ENCODE results near the gene PNPLA2. TPM values are rescaled to one million over a fixed set of nuclear protein-coding genes. Genes with fewer than 3 reads are reported as not detected.

Gene PNPLA2
- total and polyA plus RNA-seq, 2 of the 8 experiments (the other 6 are each of a cell fraction or from before 2014, with no cell fraction given), result 30.9 to 62.1 TPM

DNA sequence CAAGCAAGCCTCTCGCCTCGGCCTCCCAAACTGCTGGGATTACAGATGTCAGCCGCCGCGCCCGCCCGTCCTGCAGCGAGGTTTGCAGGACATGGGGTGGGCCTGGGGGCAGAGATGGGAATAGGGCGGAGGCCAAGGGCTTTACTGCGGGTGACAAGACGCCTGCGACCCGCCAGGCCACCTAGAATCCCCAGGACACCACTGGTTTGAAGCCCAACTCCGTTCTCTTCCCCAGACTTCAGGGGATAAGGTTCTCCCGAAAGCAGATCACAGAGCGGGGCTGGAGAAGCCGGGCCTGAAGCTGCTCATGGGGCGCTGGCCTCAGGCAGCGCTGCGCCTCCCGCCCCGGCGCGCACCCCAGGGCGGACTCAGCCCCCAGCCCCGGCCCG, 23.3 kb downstream of the PNPLA2 start:
- CTCF ChIA-PET (ENCODE audit: partially characterized antibody), result interaction anchor here (2.0 to 5.2 kb wide), 2 partner anchors 13 to 23 kb away, joined by 7 to 26 read pairs; partner anchors contain the start of genes CRACR2B and PNPLA2
- TF ChIP-seq EP300 (IDR thresholded peaks at IDR 0.05; ENCODE audit: borderline replicate concordance in 1 of 2, low read depth in 2 of 2, low read length in 2 of 2), result no peak
- no peak for TF ChIP-seq RNF2 (IDR thresholded peaks at IDR 0.05; ENCODE audit: borderline replicate concordance, low read depth, low read length, missing control alignments, poor library complexity, severe bottlenecking)
- no peak for TF ChIP-seq POLR2AphosphoS5 (IDR thresholded peaks at IDR 0.05; ENCODE audit: low read depth, low read length)
- TF ChIP-seq YY1 (IDR thresholded peaks at IDR 0.05; ENCODE audit: low read depth, low read length), result no peak
- TF ChIP-seq SIRT6 (IDR thresholded peaks at IDR 0.05; ENCODE audit: low read length), result no peak
- no peak for TF ChIP-seq TCF12 (IDR thresholded peaks at IDR 0.05; ENCODE audit: low read depth, low read length)
- TF ChIP-seq ASH2L (IDR thresholded peaks at IDR 0.05; ENCODE audit: low read length), result no peak
- TF ChIP-seq CHD2 (IDR thresholded peaks at IDR 0.05; ENCODE audit: low read length), result no peak
- no peak for TF ChIP-seq KDM5A (IDR thresholded peaks at IDR 0.05; ENCODE audit: low read length)
- TF ChIP-seq KDM1A (IDR thresholded peaks at IDR 0.05; ENCODE audit: borderline replicate concordance, low read length), result no peak
- TF ChIP-seq, protein P1, sequence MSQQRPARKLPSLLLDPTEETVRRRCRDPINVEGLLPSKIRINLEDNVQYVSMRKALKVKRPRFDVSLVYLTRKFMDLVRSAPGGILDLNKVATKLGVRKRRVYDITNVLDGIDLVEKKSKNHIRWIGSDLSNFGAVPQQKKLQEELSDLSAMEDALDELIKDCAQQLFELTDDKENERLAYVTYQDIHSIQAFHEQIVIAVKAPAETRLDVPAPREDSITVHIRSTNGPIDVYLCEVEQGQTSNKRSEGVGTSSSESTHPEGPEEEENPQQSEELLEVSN (IDR thresholded peaks at IDR 0.05), result no peak
- TF ChIP-seq CHD1 (IDR thresholded peaks at IDR 0.05; ENCODE audit: low read depth, low read length), result no peak
- no peak for TF ChIP-seq TBP (IDR thresholded peaks at IDR 0.05; ENCODE audit: low read depth, low read length)

More for the DNA sequence above, 23.3 kb downstream of the PNPLA2 start:
- Histone ChIP-seq H3K23me2 (ENCODE audit: low read depth, low read length) (peaks cover 21% of the 10 kb centered on the region; the same call in 1 of the 2 replicates), H3K4me3 (ENCODE audit: extremely low read depth in 1 of 4, insufficient read depth in 2 of 4, low read depth in 3 of 4, low read length in 4 of 4) (peak overlapping the region; percentile 76 to 96 (median 82)), H3K4me1 (replicated peaks in 1 of 4; ENCODE audit: control insufficient read depth in 3 of 4, insufficient read depth in 4 of 4, low read length in 3 of 4) (peaks cover 0 to 34% (median 25%) of the 10 kb centered on the region in 4 experiments; a peak in 6 of 7 replicates), H3K4me2 (ENCODE audit: insufficient read depth in 1 of 2, low read depth in 2 of 2, low read length in 2 of 2) (peak overlapping the region; percentile 52 to 87), H2AK5ac (ENCODE audit: low read depth, low read length) (no peak overlapping the region), H2BK5ac (ENCODE audit: low read depth, low read length) (peak overlapping the region; percentile 93; the same call in 1 of the 2 replicates), H4K8ac (ENCODE audit: extremely low read depth, insufficient read depth, low read length) (no peak overlapping the region; the same call in 1 of the 2 replicates), H3K36me3 (ENCODE audit: control insufficient read depth in 2 of 4, insufficient read depth in 4 of 4, low read length in 3 of 4) (peaks cover 10 to 27% (median 24%) of the 10 kb centered on the region in 4 experiments; a peak in 7 of 8 replicates), H3K79me1 (ENCODE audit: low read depth, low read length) (peaks cover 9% of the 10 kb centered on the region; the same call in 1 of the 2 replicates), H2BK12ac (ENCODE audit: low read depth, low read length) (no peak overlapping the region), H2BK20ac (ENCODE audit: low read length) (no peak overlapping the region), H3K18ac (ENCODE audit: extremely low read depth, low read length) (no peak overlapping the region), H3K27me3 (replicated peaks in 1 of 4; ENCODE audit: control insufficient read depth in 3 of 4, extremely low read depth in 1 of 4, insufficient read depth in 3 of 4, low read length in 3 of 4) (no peaks in the 10 kb centered on the region; a peak in 2 of 7 replicates), H3K79me2 (ENCODE audit: control insufficient read depth in 1 of 2, insufficient read depth in 2 of 2, low read length in 2 of 2) (peaks cover 0 to 27% of the 10 kb centered on the region in 2 experiments; a peak in 2 of 4 replicates), H2AFZ (ENCODE audit: low read length) (no peak overlapping the region), H3K14ac (ENCODE audit: insufficient read length) (no peak overlapping the region), H2BK15ac (ENCODE audit: low read length) (no peak overlapping the region), H3K9me3 (ENCODE audit: insufficient read depth in 2 of 2, low read depth in 1 of 2, low read length in 1 of 2) (no peaks in the 10 kb centered on the region), H3K27ac (ENCODE audit: low read depth, low read length) (peak overlapping the region; percentile 99; the same call in 1 of the 2 replicates), H3K56ac (replicated peaks; ENCODE audit: insufficient read length, low read depth, low read length) (no peak overlapping the region), H4K91ac (replicated peaks; ENCODE audit: insufficient read length, low read length) (no peak overlapping the region), H2BK120ac (replicated peaks; ENCODE audit: low read depth, low read length) (no peak overlapping the region), H3K23ac (ENCODE audit: insufficient read length) (no peak overlapping the region), H4K20me1 (replicated peaks in 1 of 2; ENCODE audit: control insufficient read depth in 1 of 2, insufficient read depth in 2 of 2, low read length in 2 of 2) (peaks cover 7 to 40% of the 10 kb centered on the region in 2 experiments), H4K5ac (ENCODE audit: insufficient read length, low read depth, low read length) (no peak overlapping the region), H3K9ac (replicated peaks in 1 of 4; ENCODE audit: extremely low read depth in 1 of 4, low read depth in 3 of 4, low read length in 3 of 4) (peak overlapping the region; percentile 65 to 97 (median 94)), H3K4ac (replicated peaks; ENCODE audit: insufficient read length, low read depth, low read length) (no peak overlapping the region)
- 4% methylated on average over 9 of the region's 27 CpGs; no CpG with 5 or more reads in 1 of the 2 experiments for WGBS, 2 experiments (ENCODE audit: extremely low coverage in 1 of 2, insufficient coverage in 1 of 2, insufficient read length in 1 of 2, insufficient replicate concordance in 2 of 2, low coverage in 1 of 2, low lambda C conversion rate in 2 of 2, missing lambda C conversion rate in 1 of 2)
- POLR2A ChIA-PET (ENCODE audit: partially characterized antibody), result interaction anchor here (0.7 to 40.4 kb wide), 5 partner anchors 15 to 716 kb away, joined by 3 to 1917 read pairs (median 3); partner anchors contain the start of genes CD151, CEND1, CRACR2B and PIDD1
- no peak for FAIRE-seq
- DNase-seq (ENCODE audit: low read depth in 1 of 2, low spot score in 2 of 2), result no peak

All from H1 (cell line).